HG03060 (cell line): Measurements from ENCODE around the gene CWF19L2.

ENCODE experiments used
- ATAC-seq: cut with Tn5 transposase; IDR thresholded peaks from one replicate; pipeline ENCODE4 v1.9.1; 2021; ENCODE audit warnings: low read depth, moderate number of reproducible peaks; ENCODE audit not compliant: unreplicated experiment

CWF19L2 gene

GRCh38 chr11:107316426-107316825, 141.2 kb downstream of the CWF19L2 start:
- ATAC-seq: no peak

GRCh38 chr11:107307991-107308390, 149.6 kb downstream of the CWF19L2 start:
- ATAC-seq: no peak

GRCh38 chr11:107301878-107302277, 155.7 kb downstream of the CWF19L2 start:
- ATAC-seq: no peak

GRCh38 chr11:107293677-107294344, 163.8 kb downstream of the CWF19L2 start:
- ATAC-seq: no peak

GRCh38 chr11:107282195-107282594, 175.4 kb downstream of the CWF19L2 start:
- no peak for ATAC-seq
